Stimulated activated effector memory CD8-positive, alpha-beta T cell treated with anti-CD3 and anti-CD28 coated beads, Interleukin-12 subunit alpha, Interleukin-12 subunit beta, amount 100 ng/mL, for 72 hours (primary cell): ENCODE results near the gene SMCHD1.
"Not testable (repeated sequence)": the region's sequence is repeated elsewhere in the genome, so short reads cannot be mapped to it uniquely, and the experiment has no call there.

Experiments used
- ATAC-seq: fragments of 150-1000 bp; cut with Tn5 transposase; 2 replicates; pipeline ENCODE4 v1.10.0; 2021
- DNase-seq, 2 donors: peaks; one replicate each; pipeline ENCODE4 v3.0.0; 2021 to 2022; ENCODE audit warnings: low spot score in 2 of 2
- H3K27ac Mint-ChIP-seq: one replicate; pipeline ENCODE4 v1.8.0; 2022; ENCODE audit warnings: mild to moderate bottlenecking, mixed read lengths
- H3K36me3 Mint-ChIP-seq: one replicate; pipeline ENCODE4 v1.8.0; 2022; ENCODE audit warnings: mild to moderate bottlenecking, mixed read lengths
- H3K4me1 Mint-ChIP-seq: one replicate; pipeline ENCODE4 v1.8.0; 2022; ENCODE audit warnings: mixed read lengths
- H3K4me3 Mint-ChIP-seq: one replicate; pipeline ENCODE4 v1.8.0; 2022; ENCODE audit warnings: mild to moderate bottlenecking, mixed read lengths
- H3K9me3 Mint-ChIP-seq: one replicate; pipeline ENCODE4 v1.8.0; 2022; ENCODE audit warnings: mixed read lengths

Gene SMCHD1

GRCh38 chr18:2653467-2653866 lies 2.1 kb upstream of the SMCHD1 start:
- Mint-ChIP-seq H3K4me3 (no peak overlapping the region), H3K9me3 (no peaks in the 10 kb centered on the region), H3K4me1 (peaks cover 14% of the 10 kb centered on the region), H3K36me3 (peaks cover 23% of the 10 kb centered on the region), H3K27ac (no peak overlapping the region)
- ATAC-seq (no peak), DNase-seq (no peak)

GRCh38 chr18:2654169-2654927 lies 1.2 kb upstream of the SMCHD1 start:
- Mint-ChIP-seq H3K4me1 (peaks cover 19% of the 10 kb centered on the region), H3K9me3 (no peaks in the 10 kb centered on the region), H3K27ac (peak overlapping the region; percentile 94), H3K4me3 (peak overlapping the region; percentile 87), H3K36me3 (peaks cover 32% of the 10 kb centered on the region)
- ATAC-seq: no peak
- DNase-seq: no peak

GRCh38 chr18:2654928-2655177 lies 673 bp upstream of the SMCHD1 start:
- peaks cover 37% of the 10 kb centered on the region for H3K36me3 Mint-ChIP-seq
- ATAC-seq (peak; percentile 56), DNase-seq (no peak)
- H3K4me1 Mint-ChIP-seq: peaks cover 22% of the 10 kb centered on the region
- H3K27ac Mint-ChIP-seq: peak overlapping the region; percentile 94
- H3K9me3 Mint-ChIP-seq: no peaks in the 10 kb centered on the region
- H3K4me3 Mint-ChIP-seq: peak overlapping the region; percentile 87

DNA sequence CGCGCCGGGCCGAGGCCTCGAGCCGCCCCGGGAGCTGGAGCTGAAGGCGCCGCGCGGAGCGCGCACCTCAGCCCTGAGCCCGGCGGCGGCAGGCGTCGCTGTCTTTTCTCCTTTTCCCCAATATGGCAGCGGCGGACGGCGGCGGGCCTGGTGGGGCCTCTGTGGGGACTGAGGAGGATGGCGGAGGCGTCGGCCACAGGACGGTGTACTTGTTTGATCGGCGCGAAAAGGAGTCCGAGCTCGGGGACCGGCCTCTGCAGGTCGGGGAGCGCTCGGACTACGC lies 369 bp downstream of the SMCHD1 start:
- H3K4me1 Mint-ChIP-seq: peaks cover 25% of the 10 kb centered on the region
- ATAC-seq (peak; percentile 53), DNase-seq (no peak)
- peak overlapping the region; percentile 87 for H3K4me3 Mint-ChIP-seq
- no peaks in the 10 kb centered on the region for H3K9me3 Mint-ChIP-seq
- H3K36me3 Mint-ChIP-seq: peaks cover 45% of the 10 kb centered on the region
- peak overlapping the region; percentile 94 for H3K27ac Mint-ChIP-seq

DNA sequence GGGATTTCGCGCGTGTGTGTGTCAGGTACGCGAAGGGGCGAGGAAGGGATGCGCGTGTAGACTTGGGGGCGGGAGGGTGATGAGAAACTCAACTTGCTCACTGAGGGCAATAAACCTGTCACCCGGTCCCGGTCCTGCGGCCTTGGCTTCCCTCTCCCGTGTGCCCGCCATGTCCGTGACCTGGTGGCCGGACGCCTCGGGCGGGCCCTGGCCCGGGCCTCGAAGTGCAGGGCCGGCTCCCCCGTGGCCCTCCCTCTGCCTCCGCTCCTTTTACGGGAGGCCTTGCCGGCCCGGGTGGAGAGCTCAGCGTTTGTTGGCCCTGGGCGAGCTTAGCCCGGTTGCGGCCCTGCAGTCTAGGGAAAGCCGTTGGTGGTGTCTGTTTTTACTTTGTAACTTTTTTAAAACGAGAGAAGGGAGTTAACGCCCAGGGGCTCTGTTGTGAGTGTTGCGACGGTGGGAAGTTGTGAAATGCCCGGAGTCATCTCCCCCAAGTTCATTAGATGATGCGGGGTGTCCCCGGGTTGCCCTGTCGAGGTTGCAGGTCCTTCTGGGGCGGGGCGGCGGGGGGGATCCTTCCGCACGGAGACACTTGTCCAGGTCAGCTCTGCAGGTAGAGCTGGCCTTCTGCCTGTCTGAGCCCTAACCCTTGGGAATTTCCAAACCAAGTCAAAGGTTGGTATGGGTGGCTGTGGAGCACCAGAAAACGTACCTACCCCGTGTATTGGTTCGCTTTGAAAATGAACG lies 883 bp downstream of the SMCHD1 start:
- peak in 1 of 2 donors; percentile 87 for DNase-seq
- H3K4me3 Mint-ChIP-seq: peak overlapping the region; percentile 87
- peak overlapping the region; percentile 94 for H3K27ac Mint-ChIP-seq
- no peaks in the 10 kb centered on the region for H3K9me3 Mint-ChIP-seq
- H3K4me1 Mint-ChIP-seq: peaks cover 31% of the 10 kb centered on the region
- H3K36me3 Mint-ChIP-seq: peaks cover 46% of the 10 kb centered on the region
- peak; percentile 23 for ATAC-seq

GRCh38 chr18:2656981-2657512 lies 1.5 kb downstream of the SMCHD1 start:
- DNase-seq (no peak), ATAC-seq (no peak)
- peaks cover 51% of the 10 kb centered on the region for H3K36me3 Mint-ChIP-seq
- H3K9me3 Mint-ChIP-seq: no peaks in the 10 kb centered on the region
- peak overlapping the region; percentile 87 for H3K4me3 Mint-ChIP-seq
- peak overlapping the region; percentile 94 for H3K27ac Mint-ChIP-seq
- H3K4me1 Mint-ChIP-seq: peaks cover 34% of the 10 kb centered on the region

GRCh38 chr18:2657788-2658458 lies 2.4 kb downstream of the SMCHD1 start:
- Mint-ChIP-seq H3K4me1 (peaks cover 40% of the 10 kb centered on the region), H3K4me3 (peak overlapping the region; percentile 87), H3K9me3 (no peaks in the 10 kb centered on the region), H3K27ac (peak overlapping the region; percentile 94), H3K36me3 (peaks cover 59% of the 10 kb centered on the region)
- no peak for DNase-seq
- no peak for ATAC-seq

- H3K27ac Mint-ChIP-seq, ATAC-seq, H3K4me3 Mint-ChIP-seq, H3K9me3 Mint-ChIP-seq, DNase-seq: not testable (repeated sequence)
- Mint-ChIP-seq H3K4me1 (peaks cover 61% of the 10 kb centered on the region), H3K36me3 (peaks cover 77% of the 10 kb centered on the region)
Measured at GRCh38 chr18:2660849-2661248, 5.3 kb downstream of the SMCHD1 start.

GRCh38 chr18:2662288-2662687 lies 6.8 kb downstream of the SMCHD1 start:
- not testable (repeated sequence) for H3K27ac Mint-ChIP-seq, H3K9me3 Mint-ChIP-seq, DNase-seq, ATAC-seq
- Mint-ChIP-seq H3K4me3 (peak overlapping the region; percentile 34), H3K4me1 (peaks cover 70% of the 10 kb centered on the region), H3K36me3 (peaks cover 82% of the 10 kb centered on the region)

- peak overlapping the region; percentile 34 for H3K4me3 Mint-ChIP-seq
- peaks cover 70% of the 10 kb centered on the region for H3K4me1 Mint-ChIP-seq
- peaks cover 86% of the 10 kb centered on the region for H3K36me3 Mint-ChIP-seq
- peak overlapping the region; percentile 68 for H3K27ac Mint-ChIP-seq
- no peaks in the 10 kb centered on the region for H3K9me3 Mint-ChIP-seq
- ATAC-seq: peak; percentile 60
- no peak for DNase-seq
Measured at GRCh38 chr18:2662990-2663389, 7.5 kb downstream of the SMCHD1 start.

GRCh38 chr18:2672410-2672809 lies 16.9 kb downstream of the SMCHD1 start:
- Mint-ChIP-seq H3K27ac (no peak overlapping the region), H3K36me3 (peaks cover 100% of the 10 kb centered on the region), H3K4me1 (peaks cover 47% of the 10 kb centered on the region), H3K9me3 (no peaks in the 10 kb centered on the region), H3K4me3 (no peak overlapping the region)
- DNase-seq (no peak), ATAC-seq (no peak)

- Mint-ChIP-seq H3K4me3 (no peak overlapping the region), H3K36me3 (peaks cover 100% of the 10 kb centered on the region), H3K4me1 (peaks cover 50% of the 10 kb centered on the region), H3K27ac (no peak overlapping the region), H3K9me3 (no peaks in the 10 kb centered on the region)
- no peak for ATAC-seq
- no peak for DNase-seq
Measured at GRCh38 chr18:2672872-2673271, 17.3 kb downstream of the SMCHD1 start.

- H3K27ac Mint-ChIP-seq: not testable (repeated sequence)
- peaks cover 65% of the 10 kb centered on the region for H3K4me1 Mint-ChIP-seq
- peaks cover 100% of the 10 kb centered on the region for H3K36me3 Mint-ChIP-seq
Measured at GRCh38 chr18:2678933-2679332, 23.4 kb downstream of the SMCHD1 start.

DNA sequence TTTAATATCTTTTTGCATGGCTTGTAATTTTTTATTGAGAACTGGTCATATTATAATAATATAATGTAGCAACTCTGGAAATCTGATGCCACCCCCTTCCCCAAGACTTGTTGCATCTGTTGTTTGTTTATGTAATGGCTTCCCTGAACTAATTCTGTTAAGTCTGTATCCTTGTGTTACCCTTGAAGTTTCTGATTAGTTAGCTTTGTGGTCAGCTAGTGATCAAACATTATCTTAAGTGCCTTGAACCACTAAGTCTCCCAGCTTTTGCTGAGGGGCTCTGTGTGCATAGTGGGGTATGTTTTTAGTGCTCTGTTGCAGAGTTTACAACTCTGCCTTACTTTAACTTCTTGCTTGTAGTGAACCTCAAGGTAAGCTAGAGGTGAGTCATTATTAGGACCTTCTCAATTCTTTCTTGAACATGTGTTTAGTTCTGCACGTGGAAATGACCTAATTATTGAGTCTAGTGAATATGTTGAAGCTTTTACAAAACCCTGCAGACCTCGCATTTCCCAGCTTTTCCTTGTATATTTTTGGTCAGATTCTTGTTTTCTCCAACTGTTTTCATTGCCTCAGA lies 24.8 kb downstream of the SMCHD1 start:
- ATAC-seq: peak; percentile 43
- H3K4me3 Mint-ChIP-seq: no peak overlapping the region
- DNase-seq: no peak
- peaks cover 69% of the 10 kb centered on the region for H3K4me1 Mint-ChIP-seq
- H3K36me3 Mint-ChIP-seq: peaks cover 100% of the 10 kb centered on the region
- H3K27ac Mint-ChIP-seq: peak overlapping the region; percentile 33
- H3K9me3 Mint-ChIP-seq: no peaks in the 10 kb centered on the region

More at GRCh38 chr18:2678933-2679332, 23.4 kb downstream of the SMCHD1 start:
- ATAC-seq, H3K9me3 Mint-ChIP-seq, H3K4me3 Mint-ChIP-seq, DNase-seq: not testable (repeated sequence)

GRCh38 chr18:2681993-2682603 lies 26.6 kb downstream of the SMCHD1 start:
- DNase-seq (no peak), ATAC-seq (peak; percentile 73)
- peaks cover 8% of the 10 kb centered on the region for H3K9me3 Mint-ChIP-seq
- H3K27ac Mint-ChIP-seq: peak overlapping the region; percentile 88
- H3K36me3 Mint-ChIP-seq: peaks cover 100% of the 10 kb centered on the region
- H3K4me3 Mint-ChIP-seq: peak overlapping the region; percentile 46
- peaks cover 75% of the 10 kb centered on the region for H3K4me1 Mint-ChIP-seq
